ENCODE measurements around the gene BHLHE40. TPM values are rescaled to one million over a fixed set of nuclear protein-coding genes. Genes with fewer than 3 reads are reported as not detected.

The BHLHE40 gene
- polyA plus RNA-seq, 1 of the 3 experiments (the other 2 are of a cell fraction): 62.2 TPM

- no peak for TF ChIP-seq FOSL2 (IDR thresholded peaks at IDR 0.05; ENCODE audit: borderline replicate concordance, low read depth)
- TF ChIP-seq GATA2 (CRISPR knock-in tag; IDR thresholded peaks at IDR 0.05): no peak
- TF ChIP-seq REST (IDR thresholded peaks at IDR 0.05; ENCODE audit: low read depth, low read length): no peak
- no peak for TF ChIP-seq FOXJ3 (CRISPR knock-in tag; IDR thresholded peaks at IDR 0.05)
Observed at GRCh38 chr3:4976109-4976508, 3.1 kb upstream of the BHLHE40 start (continued).

- Histone ChIP-seq H3K4me1 (ENCODE audit: control insufficient read depth in 1 of 2, insufficient read depth in 2 of 2, low read depth in 1 of 2, low read length in 1 of 2) (peaks cover 6 to 12% of the 10 kb centered on the region in 2 experiments; a peak in 2 of 4 replicates), H3K27me3 (ENCODE audit: insufficient read depth) (no peaks in the 10 kb centered on the region), H3K9me3 (no peaks in the 10 kb centered on the region), H4K20me1 (ENCODE audit: insufficient read depth) (peaks cover 4% of the 10 kb centered on the region; the same call in 1 of the 2 replicates), H3K27ac (ENCODE audit: low read depth in 2 of 2, low read length in 1 of 2) (peak overlapping the region; percentile 89 to 95), H2AFZ (ENCODE audit: low read depth) (peak overlapping the region; percentile 60), H3K9ac (peak overlapping the region; percentile 94), H3K4me2 (peak overlapping the region; percentile 96), H3K36me3 (replicated peaks in 1 of 2; ENCODE audit: control insufficient read depth in 1 of 2, insufficient read depth in 2 of 2, low read length in 1 of 2) (peaks cover 4 to 11% of the 10 kb centered on the region in 2 experiments), H3F3A (replicated peaks; ENCODE audit: insufficient read depth) (peaks cover 31% of the 10 kb centered on the region), H3K9me2 (no peaks in the 10 kb centered on the region), H3K79me2 (ENCODE audit: insufficient read depth) (peaks cover 28% of the 10 kb centered on the region), H3K4me3 (ENCODE audit: low read depth in 2 of 2, low read length in 1 of 2) (peak overlapping the region; percentile 51 to 72)
- ChIA-PET CTCF (interaction anchor here (0.6 to 16.3 kb wide), 20 partner anchors 8 to 627 kb away, joined by 3 to 277 read pairs (median 5); no protein-coding TSS in a partner anchor), POLR2A (interaction anchor here (1.9 kb wide), 1 partner anchor 10 kb away, joined by 9 read pairs; no protein-coding TSS in a partner anchor)
- TF ChIP-seq JUND (IDR thresholded peaks at IDR 0.05) (no peak), TCF12 (IDR thresholded peaks at IDR 0.05) (0 out of 2 replicates have a peak, but pooled peaks have one; percentile 16), ZBTB33 (IDR thresholded peaks at IDR 0.05; ENCODE audit: borderline replicate concordance, low read depth) (no peak), RXRA (IDR thresholded peaks at IDR 0.05; ENCODE audit: borderline replicate concordance, low read depth) (peak; percentile 36; the same call in 1 of the 2 replicates)
- peak; percentile 60 for DNase-seq
- WGBS (ENCODE audit: low lambda C conversion rate): 66% methylated on average over 30 of the region's 35 CpGs
Observed at GRCh38 chr3:4977001-4977852, 2.0 kb upstream of the BHLHE40 start.
